Endothelial cell of umbilical vein (primary cell): ENCODE results near the gene BASP1. TPM values are rescaled to one million over a fixed set of nuclear protein-coding genes. Genes with fewer than 3 reads are reported as not detected.

ENCODE experiments used
- BruUV-seq: library from RNA; stranded (reverse); fragments of 400-500 nt; replicated peaks from 2 replicates; lab custom pipeline; 2021; lab: Mats Ljungman, UMichigan
- CTCF ChIA-PET: fragments of 300-600, 350-600 bp; sonication (Branson Sonifier 250); formaldehyde crosslinking; loops from one replicate; lab custom pipeline; 2021; ENCODE audit warnings: antibody characterized with exemption, inconsistent platforms; lab: Charles Lee
- POLR2A ChIA-PET: fragments of 300-600, 350-600 bp; sonication (Branson Sonifier 250); formaldehyde crosslinking; loops from one replicate; lab custom pipeline; 2021; ENCODE audit warnings: antibody characterized with exemption, inconsistent platforms; lab: Charles Lee
- DNase-seq: peaks from one replicate; pipeline ENCODE4 v3.0.0-alpha.2; 2011; ENCODE audit warnings: low read depth, low spot score
- FAIRE-seq: peaks from 2 replicates; lab custom pipeline; 2011; peaks lifted over from hg19 to GRCh38; lab: Jason Lieb, UNC
- H2AFZ ChIP-seq: 2 replicates; pipeline ENCODE4 v1.6.0; 2012; ENCODE audit warnings: low read depth, low read length, control low read depth, inconsistent platforms
- H3K27ac ChIP-seq: 2 replicates; pipeline ENCODE4 v1.5.1; 2011; ENCODE audit warnings: low read depth, mild to moderate bottlenecking, control low read depth, low read length, moderate library complexity; ENCODE audit not compliant: insufficient read depth
- H3K27me3 ChIP-seq, 2 experiments: 2 replicates each; pipeline versions ENCODE4 v1.6.0 to v1.6.1; 2011; ENCODE audit warnings: low read length in 2 of 2, mixed read lengths in 1 of 2; ENCODE audit not compliant: control insufficient read depth in 2 of 2, insufficient read depth in 2 of 2
- H3K36me3 ChIP-seq, 2 experiments: 2 replicates in 1 of 2; 3 replicates in 1 of 2; pipeline ENCODE4 v1.5.1; 2011; ENCODE audit warnings: low read length in 2 of 2, mild to moderate bottlenecking in 1 of 2, moderate library complexity in 1 of 2; ENCODE audit not compliant: control insufficient read depth in 2 of 2, insufficient read depth in 2 of 2; ENCODE audit errors: extremely low read depth in 1 of 2
- H3K4me1 ChIP-seq: 3 replicates; pipeline ENCODE4 v1.5.1; 2011; ENCODE audit warnings: mild to moderate bottlenecking, low read length; ENCODE audit not compliant: control insufficient read depth, insufficient read depth; ENCODE audit errors: extremely low read depth
- H3K4me2 ChIP-seq: 2 replicates; pipeline ENCODE4 v1.6.1; 2011; ENCODE audit warnings: low read length, control low read depth, mixed read lengths; ENCODE audit not compliant: insufficient read depth
- H3K4me3 ChIP-seq, 3 experiments: fragments of 200-600 bp in 1 of 3; sonication (generic), shearing (Covaris generic) in 1 of 3; replicated peaks in 1 of 3; 2 replicates each; pipeline ENCODE4 v1.5.1; 2011 to 2016; ENCODE audit warnings: control low read depth in 3 of 3, low read length in 3 of 3, mild to moderate bottlenecking in 2 of 3, inconsistent platforms in 1 of 3, low read depth in 1 of 3, moderate library complexity in 1 of 3; ENCODE audit not compliant: insufficient read depth in 1 of 3
- H3K79me2 ChIP-seq: 2 replicates; pipeline ENCODE4 v1.6.0; 2012; ENCODE audit warnings: low read length, inconsistent platforms; ENCODE audit not compliant: control insufficient read depth, insufficient read depth
- H3K9ac ChIP-seq: replicated peaks from 2 replicates; pipeline ENCODE3; 2011; ENCODE audit warnings: low read length, control low read depth; ENCODE audit not compliant: insufficient read depth; ENCODE audit errors: extremely low read depth
- H3K9me1 ChIP-seq: replicated peaks from 3 replicates; pipeline ENCODE4 v1.6.0; 2011; ENCODE audit warnings: mild to moderate bottlenecking, low read length; ENCODE audit not compliant: control insufficient read depth, insufficient read depth; ENCODE audit errors: extremely low read depth
- H3K9me3 ChIP-seq: replicated peaks from 2 replicates; pipeline ENCODE4 v1.5.1; 2012; ENCODE audit warnings: low read length, inconsistent platforms; ENCODE audit not compliant: control insufficient read depth, insufficient read depth
- H4K20me1 ChIP-seq: replicated peaks from 2 replicates; pipeline ENCODE3; 2011; ENCODE audit warnings: mild to moderate bottlenecking, low read length; ENCODE audit not compliant: control insufficient read depth, insufficient read depth; ENCODE audit errors: extremely low read depth
- CTCF ChIP-seq, 2 donors: IDR thresholded peaks; 1 replicate in 1 of 2; 2 replicates in 1 of 2; pipeline ENCODE4 v1.5.1; 2011; ENCODE audit warnings: low read length in 2 of 2, mild to moderate bottlenecking in 2 of 2, moderate library complexity in 2 of 2, control low read depth in 1 of 2, inconsistent platforms in 1 of 2, low read depth in 1 of 2; ENCODE audit not compliant: insufficient read depth in 1 of 2; ENCODE audit errors: extremely low read depth in 1 of 2
- FOS ChIP-seq: IDR thresholded peaks from 2 replicates; pipeline ENCODE4 v1.6.1; 2011; ENCODE audit warnings: mild to moderate bottlenecking, low read length, moderate library complexity, borderline replicate concordance; ENCODE audit not compliant: insufficient read depth
- GATA2 ChIP-seq: IDR thresholded peaks from 2 replicates; pipeline ENCODE4 v1.7.0; 2011; ENCODE audit warnings: low read depth, mild to moderate bottlenecking, moderate library complexity, mixed read lengths, low read length; ENCODE audit not compliant: insufficient read length, insufficient read depth
- JUN ChIP-seq: IDR thresholded peaks from 2 replicates; pipeline ENCODE4 v1.6.1; 2011; ENCODE audit warnings: borderline replicate concordance, low read depth; ENCODE audit not compliant: insufficient read length, insufficient read depth
- MYC ChIP-seq: IDR thresholded peaks from one replicate; pipeline ENCODE4 v1.6.1; 2011; ENCODE audit warnings: mild to moderate bottlenecking, low read depth, low read length
- POLR2A ChIP-seq: IDR thresholded peaks from 2 replicates; pipeline ENCODE4 v1.6.1; 2012; ENCODE audit warnings: low read depth, mild to moderate bottlenecking, control low read depth, low read length
- POLR2AphosphoS5 ChIP-seq: IDR thresholded peaks from 2 replicates; pipeline ENCODE4 v1.6.1; 2012; ENCODE audit warnings: low read depth, mild to moderate bottlenecking, control low read depth, low read length, moderate library complexity; ENCODE audit not compliant: insufficient read depth
- dilution Hi-C: fragments of 300-500 bp; cut with MboI; formaldehyde crosslinking; loops from one replicate; pipeline ENCODE4 v1.15.0; 2019; ENCODE audit warnings: low sequenced_read_pairs; ENCODE audit not compliant: extremely low pct_ligation_motif_present
- intact Hi-C: fragments of 100-400 bp; cut with micrococcal nuclease; formaldehyde crosslinking; loops from one replicate; pipeline ENCODE4 v1.10.0; 2022
- polyA plus RNA-seq, 4 experiments: library from polyadenylated mRNA; depleted of rRNA in 3 of 4; stranded (reverse) in 3 of 4; unstranded in 1 of 4; fragments of >200 nt; gene quantifications; 2 replicates each; pipeline versions ENCODE4 v1.2.1 to v1.2.3, GENCODE V29; 2011 to 2012; ENCODE audit warnings: missing spikeins in 1 of 4
- total RNA-seq: library from RNA; stranded (reverse); gene quantifications from 2 replicates; pipeline ENCODE4 v1.2.3, GENCODE V29; 2021

Gene BASP1
- total and polyA plus RNA-seq, 2 donors (not counting 3 experiments of a cell fraction or from before 2014, with no cell fraction given) = 69.4 to 79.3 TPM

- intact Hi-C loops = no loop called here
These were observed 91.1 kb downstream of the BASP1 start for GRCh38 chr5:17308326-17309065.

More at GRCh38 chr5:17308326-17309065, 91.1 kb downstream of the BASP1 start:
- no peaks in the 10 kb centered on the region for H3K9me1 ChIP-seq
- TF ChIP-seq JUN (no peak), POLR2A (no peak), POLR2AphosphoS5 (no peak), GATA2 (no peak), FOS (no peak), CTCF (IDR thresholded peaks at IDR 0.05; ENCODE audit: extremely low read depth in 1 of 2, insufficient read depth in 1 of 2, low read depth in 1 of 2, low read length in 2 of 2) (no peak), MYC (no peak)
- no peaks in the 10 kb centered on the region for H3K27me3 ChIP-seq
- dilution Hi-C loops = no loop called here
- ChIA-PET CTCF (no interaction called here), POLR2A (no interaction called here)
- H3K4me2 ChIP-seq = no peak overlapping the region
- peaks cover 2% of the 10 kb centered on the region for H3K4me1 ChIP-seq
- no peak overlapping the region for H3K4me3 ChIP-seq
- no peak for DNase-seq
- no peak for FAIRE-seq
- H4K20me1 ChIP-seq = no peaks in the 10 kb centered on the region
- H3K27ac ChIP-seq = no peak overlapping the region
- no peaks in the 10 kb centered on the region for H3K36me3 ChIP-seq
- H2AFZ ChIP-seq = no peak overlapping the region
- no peak overlapping the region for H3K9ac ChIP-seq
- no TSS peak for BruUV-seq
- no peaks in the 10 kb centered on the region for H3K9me3 ChIP-seq
- no peaks in the 10 kb centered on the region for H3K79me2 ChIP-seq
